Panc1 (cell line): ENCODE data around the gene MCRIP2. TPM values are rescaled to one million over a fixed set of nuclear protein-coding genes. Genes with fewer than 3 reads are reported as not detected.

ENCODE experiments used
- ATAC-seq: fragments of 200-7000 bp; cut with Tn5 transposase; 2 replicates; pipeline ENCODE4 v1.9.1; 2020; ENCODE audit warnings: mild to moderate bottlenecking, moderate library complexity
- BruUV-seq: library from RNA; stranded (reverse); fragments of 400-500 nt; replicated peaks from 2 replicates; lab custom pipeline; 2021; lab: Mats Ljungman, UMichigan
- CTCF ChIA-PET: fragments of 300-600 bp; sonication (Branson Sonifier 250); formaldehyde crosslinking; loops from one replicate; lab custom pipeline; 2022; ENCODE audit warnings: antibody characterized with exemption; lab: Charles Lee
- POLR2A ChIA-PET: fragments of 300-600 bp; sonication (Branson Sonifier 250); formaldehyde crosslinking; loops from one replicate; lab custom pipeline; 2022; ENCODE audit warnings: antibody characterized with exemption; lab: Charles Lee
- DNase-seq: peaks from one replicate; pipeline ENCODE4 v3.0.0-alpha.2; 2010; ENCODE audit warnings: low read depth, low spot score
- H3K27ac ChIP-seq: 2 replicates; pipeline ENCODE4 v1.5.1; 2011; ENCODE audit warnings: mild to moderate bottlenecking, low read length, inconsistent platforms
- H3K27me3 ChIP-seq: fragments of 200-500 bp; sonication (Bioruptor generic); 2 replicates; pipeline ENCODE4 v1.6.0; 2014; ENCODE audit warnings: low read length, inconsistent platforms; ENCODE audit not compliant: control insufficient read depth, insufficient read depth
- H3K36me3 ChIP-seq: fragments of 200-500 bp; sonication (Bioruptor generic); 2 replicates; pipeline ENCODE4 v1.5.1; 2014; ENCODE audit warnings: inconsistent platforms, mild to moderate bottlenecking, low read length, moderate library complexity; ENCODE audit not compliant: control insufficient read depth, insufficient read depth
- H3K4me1 ChIP-seq: 2 replicates; pipeline ENCODE4 v1.5.1; 2011; ENCODE audit warnings: inconsistent platforms, mild to moderate bottlenecking, low read length, moderate library complexity; ENCODE audit not compliant: control insufficient read depth, insufficient read depth
- H3K4me3 ChIP-seq, 2 experiments: 2 replicates each; pipeline ENCODE4 v1.5.1; 2011 to 2012; ENCODE audit warnings: low read depth in 2 of 2, low read length in 2 of 2, mild to moderate bottlenecking in 2 of 2, inconsistent platforms in 1 of 2, moderate library complexity in 1 of 2
- H3K9me3 ChIP-seq: fragments of 200-500 bp; sonication (Bioruptor generic); 2 replicates; pipeline ENCODE4 v1.5.1; 2014; ENCODE audit warnings: low read depth, mild to moderate bottlenecking, inconsistent platforms, low read length, moderate library complexity; ENCODE audit not compliant: control insufficient read depth, insufficient read depth
- CTCF ChIP-seq: fragments of 450-650 bp; IDR thresholded peaks from 2 replicates; pipeline ENCODE4 v1.5.1; 2017; ENCODE audit warnings: mild to moderate bottlenecking
- POLR2AphosphoS5 ChIP-seq: IDR thresholded peaks from 2 replicates; pipeline ENCODE4 v1.6.1; 2012; ENCODE audit warnings: mild to moderate bottlenecking, low read depth, low read length, moderate library complexity
- REST ChIP-seq, 2 experiments: IDR thresholded peaks; 2 replicates each; pipeline ENCODE4 v1.6.1; 2011 to 2012; ENCODE audit warnings: low read depth in 2 of 2, control low read depth in 1 of 2, low read length in 1 of 2, mild to moderate bottlenecking in 1 of 2, moderate library complexity in 1 of 2; ENCODE audit not compliant: insufficient read depth in 1 of 2
- SIN3A ChIP-seq: IDR thresholded peaks from 2 replicates; pipeline ENCODE4 v1.6.1; 2012; ENCODE audit warnings: low read depth, mild to moderate bottlenecking, low read length, moderate library complexity, borderline replicate concordance; ENCODE audit not compliant: insufficient read depth
- TCF7L2 ChIP-seq: IDR thresholded peaks from 2 replicates; pipeline ENCODE4 v1.6.1; 2011; ENCODE audit warnings: mild to moderate bottlenecking, low read depth, low read length, inconsistent platforms
- in situ Hi-C: cut with HindIII; loops from 2 replicates; pipeline ENCODE4 v1.10.0; 2016; ENCODE audit warnings: low sequenced_read_pairs, low pct_unique_long_range_greater_than_20kb
- intact Hi-C: fragments of 100-400 bp; cut with micrococcal nuclease; formaldehyde crosslinking; loops from one replicate; pipeline ENCODE4 v1.10.0; 2022; ENCODE audit not compliant: unreplicated experiment
- total RNA-seq: library from RNA; stranded (reverse); gene quantifications from one replicate; pipeline ENCODE4 v1.2.1, GENCODE V29; 2021; ENCODE audit not compliant: unreplicated experiment

The MCRIP2 gene
- total RNA-seq, 1 experiment from 2014 or later, result 91.6 TPM

GRCh38 chr16:680967-681745 is 39.5 kb downstream of the MCRIP2 start:
- DNase-seq, result no peak

GRCh38 chr16:681746-682427 is 40.3 kb downstream of the MCRIP2 start:
- H3K27ac ChIP-seq, result peak overlapping the region; percentile 87
- peaks cover 18% of the 10 kb centered on the region for H3K4me1 ChIP-seq
- TF ChIP-seq CTCF (no peak), SIN3A (no peak), POLR2AphosphoS5 (peak; percentile 68; the same call in 1 of the 2 replicates), REST (IDR thresholded peaks at IDR 0.05; ENCODE audit: insufficient read depth in 1 of 2, low read depth in 2 of 2, low read length in 1 of 2) (peak in 1 of 2 experiments; percentile 14; a peak in 1 of 4 replicates), TCF7L2 (no peak)
- intact Hi-C loops, result loop anchor here (10.0 kb wide), 1 partner anchor 1093 kb away; the partner anchor contains the start of genes EME2, MRPS34 and NME3
- H3K4me3 ChIP-seq, result peak overlapping the region; percentile 66 to 71
- DNase-seq (no peak), ATAC-seq (no peak)
- BruUV-seq, result TSS peak; percentile 97
- H3K9me3 ChIP-seq, result no peaks in the 10 kb centered on the region
- ChIA-PET CTCF (interaction anchor here (1.1 kb wide), 1 partner anchor 14 kb away, joined by 3 read pairs; the partner anchor contains the start of gene RHOT2), POLR2A (no interaction called here)
- no peaks in the 10 kb centered on the region for H3K27me3 ChIP-seq
- peaks cover 5% of the 10 kb centered on the region; the same call in 1 of the 2 replicates for H3K36me3 ChIP-seq
- in situ Hi-C loops, result no loop called here

More at GRCh38 chr16:680967-681745, 39.5 kb downstream of the MCRIP2 start:
- ATAC-seq, result no peak
- TF ChIP-seq TCF7L2 (no peak), CTCF (peak; percentile 53; the same call in 1 of the 2 replicates)
- ChIA-PET CTCF (interaction anchor here (1.1 kb wide), 1 partner anchor 13 kb away, joined by 3 read pairs; the partner anchor contains the start of gene RHOT2), POLR2A (no interaction called here)
- H3K4me1 ChIP-seq, result peaks cover 18% of the 10 kb centered on the region
- H3K9me3 ChIP-seq, result no peaks in the 10 kb centered on the region
- H3K27me3 ChIP-seq, result no peaks in the 10 kb centered on the region
- H3K4me3 ChIP-seq, result peak overlapping the region; percentile 66 to 71
- intact Hi-C loops (loop anchor here (10.0 kb wide), 1 partner anchor 1094 kb away; the partner anchor contains the start of genes EME2, MRPS34 and NME3), in situ Hi-C loops (no loop called here)
- BruUV-seq, result no TSS peak
- H3K27ac ChIP-seq, result peak overlapping the region; percentile 87
- peaks cover 5% of the 10 kb centered on the region; the same call in 1 of the 2 replicates for H3K36me3 ChIP-seq
